IMR-90 (cell line): ENCODE results near the gene CFAP210. TPM values are rescaled to one million over a fixed set of nuclear protein-coding genes. Genes with fewer than 3 reads are reported as not detected.

ENCODE experiments used
- ATAC-seq: fragments of 200-7000 bp; cut with Tn5 transposase; 2 replicates; pipeline ENCODE4 v1.9.1; 2020; ENCODE audit warnings: low read depth, mild to moderate bottlenecking, moderate library complexity
- BruUV-seq: library from RNA; stranded (reverse); fragments of 400-500 nt; replicated peaks from 2 replicates; lab custom pipeline; 2021; lab: Mats Ljungman, UMichigan
- CTCF ChIA-PET: fragments of 300-600 bp; formaldehyde crosslinking; extraction: SDS; loops from one replicate; lab custom pipeline; 2021; ENCODE audit warnings: antibody characterized with exemption; lab: Yijun Ruan, JAX
- POLR2A ChIA-PET: fragments of 300-600 bp; sonication (Branson Sonifier 250); formaldehyde crosslinking; loops from one replicate; lab custom pipeline; 2022; ENCODE audit warnings: antibody characterized with exemption; ENCODE audit not compliant: unreplicated experiment; lab: Charles Lee
- DNase-seq: peaks from one replicate; pipeline ENCODE4 v3.0.0; 2013
- H2AFZ ChIP-seq: replicated peaks from 2 replicates; pipeline ENCODE3; 2013; ENCODE audit warnings: low read length, mild to moderate bottlenecking; ENCODE audit not compliant: poor library complexity
- H2AK5ac ChIP-seq: 2 replicates; pipeline ENCODE4 v1.6.1; 2013; ENCODE audit warnings: low read depth, low read length, inconsistent platforms
- H2AK9ac ChIP-seq: replicated peaks from 2 replicates; pipeline ENCODE3; 2013; ENCODE audit warnings: mild to moderate bottlenecking, low read depth, low read length, moderate library complexity; ENCODE audit not compliant: poor library complexity
- H2BK120ac ChIP-seq: 2 replicates; pipeline ENCODE4 v1.6.1; 2013; ENCODE audit warnings: low read depth, low read length, inconsistent platforms
- H2BK15ac ChIP-seq: 3 replicates; pipeline ENCODE4 v1.6.1; 2013; ENCODE audit warnings: low read depth, low read length, inconsistent platforms
- H2BK20ac ChIP-seq: 2 replicates; pipeline ENCODE4 v1.6.1; 2013; ENCODE audit warnings: low read depth, mild to moderate bottlenecking, inconsistent platforms, low read length, moderate library complexity
- H2BK5ac ChIP-seq: 2 replicates; pipeline ENCODE4 v1.6.1; 2013; ENCODE audit warnings: mild to moderate bottlenecking, low read depth, low read length, inconsistent platforms; ENCODE audit not compliant: poor library complexity, severe bottlenecking
- H3K14ac ChIP-seq: replicated peaks from 2 replicates; pipeline ENCODE4 v1.6.1; 2013; ENCODE audit warnings: low read depth, low read length, inconsistent platforms
- H3K18ac ChIP-seq: 2 replicates; pipeline ENCODE4 v1.6.1; 2013; ENCODE audit warnings: low read depth, low read length, control low read depth
- H3K23ac ChIP-seq: 2 replicates; pipeline ENCODE4 v1.6.1; 2013; ENCODE audit warnings: low read depth, low read length, inconsistent platforms
- H3K27ac ChIP-seq: 2 replicates; pipeline ENCODE4 v1.5.1; 2013; ENCODE audit warnings: mild to moderate bottlenecking, control low read depth, low read length; ENCODE audit not compliant: insufficient read depth
- H3K27me3 ChIP-seq: 2 replicates; pipeline ENCODE4 v1.6.1; 2013; ENCODE audit warnings: low read length; ENCODE audit not compliant: control insufficient read depth, insufficient read depth
- H3K36me3 ChIP-seq: 2 replicates; pipeline ENCODE4 v1.6.1; 2013; ENCODE audit warnings: low read length, mixed read lengths; ENCODE audit not compliant: control insufficient read depth, insufficient read depth
- H3K4ac ChIP-seq: 2 replicates; pipeline ENCODE4 v1.6.1; 2013; ENCODE audit warnings: low read depth, low read length, inconsistent platforms
- H3K4me1 ChIP-seq: 2 replicates; pipeline ENCODE4 v1.6.1; 2013; ENCODE audit warnings: low read length, mixed read lengths; ENCODE audit not compliant: control insufficient read depth, insufficient read depth
- H3K4me2 ChIP-seq: 2 replicates; pipeline ENCODE4 v1.6.1; 2013; ENCODE audit warnings: low read depth, mild to moderate bottlenecking, control low read depth, low read length, moderate library complexity
- H3K4me3 ChIP-seq: 2 replicates; pipeline ENCODE4 v1.5.1; 2013; ENCODE audit warnings: low read depth, mild to moderate bottlenecking, control low read depth, low read length, moderate library complexity; ENCODE audit not compliant: insufficient read depth
- H3K56ac ChIP-seq: 2 replicates; pipeline ENCODE4 v1.6.1; 2013; ENCODE audit warnings: low read length, inconsistent platforms; ENCODE audit not compliant: insufficient read depth; ENCODE audit errors: extremely low read depth
- H3K79me1 ChIP-seq, 2 experiments: 2 replicates each; pipeline ENCODE4 v1.6.1; 2013; ENCODE audit warnings: low read length in 2 of 2, inconsistent platforms in 1 of 2, low read depth in 1 of 2
- H3K9ac ChIP-seq: 2 replicates; pipeline ENCODE4 v1.6.1; 2013; ENCODE audit warnings: low read depth, low read length, control low read depth
- H3K9me1 ChIP-seq: 2 replicates; pipeline ENCODE4 v1.6.1; 2013; ENCODE audit warnings: low read length, inconsistent platforms; ENCODE audit not compliant: insufficient read depth
- H3K9me3 ChIP-seq: 2 replicates; pipeline ENCODE4 v1.6.1; 2013; ENCODE audit warnings: low read length; ENCODE audit not compliant: control insufficient read depth, insufficient read depth
- H4K20me1 ChIP-seq: 2 replicates; pipeline ENCODE4 v1.6.1; 2013; ENCODE audit warnings: low read length, inconsistent platforms; ENCODE audit not compliant: insufficient read depth
- H4K5ac ChIP-seq: 2 replicates; pipeline ENCODE4 v1.6.1; 2013; ENCODE audit warnings: mild to moderate bottlenecking, low read depth, low read length, control low read depth
- H4K8ac ChIP-seq, 2 experiments: 2 replicates each; pipeline ENCODE4 v1.6.1; 2013; ENCODE audit warnings: low read depth in 2 of 2, low read length in 2 of 2, control low read depth in 1 of 2, inconsistent platforms in 1 of 2
- H4K91ac ChIP-seq: 2 replicates; pipeline ENCODE4 v1.6.1; 2013; ENCODE audit warnings: low read depth, low read length, inconsistent platforms; ENCODE audit not compliant: insufficient read depth
- BHLHE40 ChIP-seq: fragments of 150-350 bp; IDR thresholded peaks from 2 replicates; pipeline ENCODE4 v1.6.1; 2016; ENCODE audit warnings: mild to moderate bottlenecking, low read depth, low read length
- CTCF ChIP-seq: conservative IDR thresholded peaks from 2 replicates; pipeline ENCODE4 v1.5.1; 2012; ENCODE audit warnings: mild to moderate bottlenecking, low read depth, low read length, improper control_type of control experiment
- ELK1 ChIP-seq: fragments of 150-350 bp; IDR thresholded peaks from 2 replicates; pipeline ENCODE4 v1.6.1; 2016; ENCODE audit warnings: low read depth, mild to moderate bottlenecking, low read length, moderate library complexity, borderline replicate concordance
- MAFK ChIP-seq: IDR thresholded peaks from 2 replicates; pipeline ENCODE4 v1.6.1; 2012; ENCODE audit warnings: low read depth, low read length, improper control_type of control experiment
- MAZ ChIP-seq: IDR thresholded peaks from 2 replicates; pipeline ENCODE4 v1.6.1; 2012; ENCODE audit warnings: low read depth, mild to moderate bottlenecking, low read length, improper control_type of control experiment, moderate library complexity, borderline replicate concordance
- MXI1 ChIP-seq: IDR thresholded peaks from 2 replicates; pipeline ENCODE4 v1.6.1; 2012; ENCODE audit warnings: low read depth, mild to moderate bottlenecking, low read length, moderate library complexity, borderline replicate concordance
- POLR2A ChIP-seq: IDR thresholded peaks from 2 replicates; pipeline ENCODE4 v1.6.1; 2012; ENCODE audit warnings: mild to moderate bottlenecking, low read depth, low read length
- RFX5 ChIP-seq: IDR thresholded peaks from 2 replicates; pipeline ENCODE4 v1.8.0; 2012; ENCODE audit warnings: low read depth, mild to moderate bottlenecking, low read length, moderate library complexity
- SMC3 ChIP-seq: fragments of 150-350 bp; IDR thresholded peaks from 2 replicates; pipeline ENCODE4 v1.6.1; 2016; ENCODE audit warnings: low read depth, mild to moderate bottlenecking, antibody characterized with exemption, low read length, moderate library complexity
- WGBS, 2 experiments: methylation state at CpG; one replicate each; pipeline versions ENCODE4 v1.1.5 to v1.1.7; 2013; ENCODE audit warnings: missing lambda C conversion rate in 2 of 2; ENCODE audit not compliant: insufficient read length in 1 of 2; ENCODE audit errors: extremely low coverage in 2 of 2; 5-methylcytosine and 5-hydroxymethylcytosine counted together
- dilution Hi-C: fragments of 300-500 bp; cut with HindIII; formaldehyde crosslinking; loops from one replicate; pipeline ENCODE4 v1.14.3; 2018; ENCODE audit warnings: low sequenced_read_pairs; ENCODE audit not compliant: unreplicated experiment
- in situ Hi-C: fragments of 300-500 bp; cut with MboI; formaldehyde crosslinking; loops from 3 replicates; pipeline ENCODE4 v1.14.3; 2019; ENCODE audit warnings: low sequenced_read_pairs, inconsistent platforms, mixed read lengths
- intact Hi-C: fragments of 100-400 bp; cut with micrococcal nuclease; formaldehyde crosslinking; loops from 2 replicates; pipeline ENCODE4 v1.10.0; 2022
- polyA plus RNA-seq, 3 experiments: library from polyadenylated mRNA; depleted of rRNA; stranded (reverse); fragments of >200 nt; gene quantifications; 2 replicates each; pipeline ENCODE4 v1.2.3, GENCODE V29; 2012; ENCODE audit warnings: low replicate concordance in 1 of 3
- total RNA-seq: library from RNA; depleted of rRNA; stranded (reverse); fragments of >200 nt; gene quantifications from 2 replicates; pipeline ENCODE4 v1.2.3, GENCODE V29; 2012

The CFAP210 gene
- total and polyA plus RNA-seq, 2 of the 4 experiments (the other 2 are of a cell fraction): not detected

- WGBS, 2 experiments: 17% methylated on average over 1 of the region's 1 CpG; no CpG with 5 or more reads in 1 of the 2 experiments
- no peak overlapping the region for H2BK5ac ChIP-seq
- H3K4ac ChIP-seq: no peak overlapping the region
- H4K8ac ChIP-seq: no peak overlapping the region
- H2AFZ ChIP-seq: no peak overlapping the region
- no peak for DNase-seq
- in situ Hi-C loops: no loop called here
- ChIA-PET POLR2A (no interaction called here), CTCF (interaction anchor here (0.6 kb wide), 1 partner anchor 40 kb away, joined by 3 read pairs; no protein-coding TSS in a partner anchor)
- H3K27ac ChIP-seq: no peak overlapping the region
- TF ChIP-seq ELK1 (no peak), CTCF (no peak), POLR2A (no peak), MXI1 (no peak), BHLHE40 (no peak), SMC3 (no peak), MAFK (no peak), MAZ (no peak), RFX5 (no peak)
- no peak overlapping the region for H2AK9ac ChIP-seq
- H3K4me1 ChIP-seq: no peaks in the 10 kb centered on the region; the same call in 1 of the 2 replicates
- no peaks in the 10 kb centered on the region for H3K9me3 ChIP-seq
- no peak overlapping the region for H2BK20ac ChIP-seq
- H3K4me2 ChIP-seq: no peak overlapping the region
- no peak overlapping the region for H4K5ac ChIP-seq
- H4K91ac ChIP-seq: no peak overlapping the region
- no peak overlapping the region for H3K9ac ChIP-seq
- H3K9me1 ChIP-seq: no peaks in the 10 kb centered on the region
- peaks cover 5 to 7% of the 10 kb centered on the region in 2 experiments; a peak in 1 of 4 replicates for H3K79me1 ChIP-seq
- no peak overlapping the region for H3K23ac ChIP-seq
- ATAC-seq: no peak
- H2BK120ac ChIP-seq: no peak overlapping the region
- H3K14ac ChIP-seq: no peak overlapping the region
- H3K56ac ChIP-seq: no peak overlapping the region
- dilution Hi-C loops: no loop called here
- no peaks in the 10 kb centered on the region for H3K27me3 ChIP-seq
- no peak overlapping the region for H3K4me3 ChIP-seq
- H2BK15ac ChIP-seq: no peak overlapping the region
- H3K36me3 ChIP-seq: no peaks in the 10 kb centered on the region
- BruUV-seq: no TSS peak
- H2AK5ac ChIP-seq: no peak overlapping the region
- no peak overlapping the region for H3K18ac ChIP-seq
- intact Hi-C loops: no loop called here
- no peaks in the 10 kb centered on the region for H4K20me1 ChIP-seq
These were observed 3.2 kb downstream of the CFAP210 start for GRCh38 chr2:169690958-169691357.
